ENCODE results near the gene SLC20A1.

The SLC20A1 gene

GRCh38 chr2:112625474-112626114 is 20.1 kb upstream of the SLC20A1 start:
- DNase-seq = no peak

- peak in 50 of 51 donors; percentile 10 to 87 (median 53) for DNase-seq
These were observed 19.1 kb upstream of the SLC20A1 start for GRCh38 chr2:112626604-112627059.

- DNase-seq = peak in 2 of 51 donors; percentile 21 to 40
These were observed 18.4 kb upstream of the SLC20A1 start for GRCh38 chr2:112627060-112628040.

- no peak for DNase-seq
These were observed 16.5 kb upstream of the SLC20A1 start for GRCh38 chr2:112629224-112629623.

- no peak for DNase-seq
These were observed 15.9 kb upstream of the SLC20A1 start for GRCh38 chr2:112629823-112630222.

GRCh38 chr2:112630268-112630667 is 15.5 kb upstream of the SLC20A1 start:
- no peak for DNase-seq

GRCh38 chr2:112633708-112634107 is 12.0 kb upstream of the SLC20A1 start:
- no peak for DNase-seq

- no peak for DNase-seq
These were observed 11.4 kb upstream of the SLC20A1 start for GRCh38 chr2:112634153-112634873.

- no peak for DNase-seq
These were observed 10.9 kb upstream of the SLC20A1 start for GRCh38 chr2:112634874-112635157.

GRCh38 chr2:112636605-112637288 is 9.0 kb upstream of the SLC20A1 start:
- no peak for DNase-seq

- DNase-seq = no peak
These were observed 8.5 kb upstream of the SLC20A1 start for GRCh38 chr2:112637289-112637660.

GRCh38 chr2:112639936-112640335 is 5.8 kb upstream of the SLC20A1 start:
- no peak for DNase-seq

- no peak for DNase-seq
These were observed 5.3 kb upstream of the SLC20A1 start for GRCh38 chr2:112640467-112640799.

- peak in 1 of 51 donors; percentile 11 for DNase-seq
These were observed 4.7 kb upstream of the SLC20A1 start for GRCh38 chr2:112640800-112641675.

GRCh38 chr2:112641701-112642100 is 4.0 kb upstream of the SLC20A1 start:
- DNase-seq = no peak

GRCh38 chr2:112642561-112642960 is 3.2 kb upstream of the SLC20A1 start:
- DNase-seq = no peak

- DNase-seq = no peak
These were observed 2.8 kb upstream of the SLC20A1 start for GRCh38 chr2:112642966-112643365.

GRCh38 chr2:112643488-112643887 is 2.3 kb upstream of the SLC20A1 start:
- DNase-seq = no peak

GRCh38 chr2:112644155-112644932 is 1.4 kb upstream of the SLC20A1 start:
- DNase-seq = peak in 1 of 51 donors; percentile 16

GRCh38 chr2:112644933-112645309 is 818 bp upstream of the SLC20A1 start:
- no peak for DNase-seq
